SK-N-SH (cell line): ENCODE results near the gene BRIX1. TPM values are rescaled to one million over a fixed set of nuclear protein-coding genes. Genes with fewer than 3 reads are reported as not detected.

Source experiments
- CTCF ChIA-PET: fragments of 300-600, 350-600 bp; formaldehyde crosslinking; extraction: SDS; loops from one replicate; lab custom pipeline; 2021; lab: Yijun Ruan, JAX
- POLR2A ChIA-PET: fragments of 350-600 bp; sonication (Branson Sonifier 250); formaldehyde crosslinking; extraction: SDS; loops from one replicate; lab custom pipeline; 2020; ENCODE audit warnings: antibody characterized with exemption, inconsistent platforms; lab: Yijun Ruan, JAX
- DNase-seq: peaks from one replicate; pipeline ENCODE4 v3.0.0; 2012
- H2AFZ ChIP-seq: fragments of 200-600 bp; sonication (generic); 2 replicates; pipeline ENCODE4 v1.8.1; 2016; ENCODE audit warnings: antibody characterized with exemption, mild to moderate bottlenecking, low read depth
- H3F3A ChIP-seq: fragments of 200-600 bp; sonication (generic); replicated peaks from 2 replicates; pipeline ENCODE3; 2016; ENCODE audit warnings: antibody characterized with exemption, mild to moderate bottlenecking; ENCODE audit not compliant: insufficient read depth
- H3K27ac ChIP-seq, 2 experiments: fragments of 200-500 bp in 1 of 2; fragments of 200-600 bp in 1 of 2; sonication (Bioruptor generic) in 1 of 2; sonication (generic), shearing (Covaris generic) in 1 of 2; 2 replicates each; pipeline versions ENCODE4 v1.5.1 to v1.6.1; 2014 to 2016; ENCODE audit warnings: low read depth in 2 of 2, inconsistent platforms in 1 of 2, low read length in 1 of 2, mild to moderate bottlenecking in 1 of 2, mixed read lengths in 1 of 2
- H3K27me3 ChIP-seq: fragments of 200-600 bp; sonication (generic), shearing (Covaris generic); 2 replicates; pipeline ENCODE4 v1.6.1; 2016; ENCODE audit warnings: mixed run types; ENCODE audit not compliant: insufficient read depth
- H3K36me3 ChIP-seq, 2 experiments: fragments of 200-500 bp in 1 of 2; fragments of 200-600 bp in 1 of 2; sonication (Bioruptor generic) in 1 of 2; sonication (generic) in 1 of 2; replicated peaks in 1 of 2; 2 replicates each; pipeline versions ENCODE3 to v1.5.1; 2014 to 2016; ENCODE audit warnings: low read length in 1 of 2, mild to moderate bottlenecking in 1 of 2; ENCODE audit not compliant: insufficient read depth in 2 of 2, control insufficient read depth in 1 of 2
- H3K4me1 ChIP-seq, 2 experiments: fragments of 200-500 bp in 1 of 2; fragments of 200-600 bp in 1 of 2; sonication (Bioruptor generic) in 1 of 2; sonication (generic), shearing (Covaris generic) in 1 of 2; 2 replicates each; pipeline versions ENCODE4 v1.5.1 to v1.6.1; 2014 to 2016; ENCODE audit warnings: low read depth in 1 of 2, low read length in 1 of 2, mixed run types in 1 of 2; ENCODE audit not compliant: insufficient read depth in 2 of 2, control insufficient read depth in 1 of 2
- H3K4me2 ChIP-seq: fragments of 200-600 bp; sonication (generic), shearing (Covaris generic); 2 replicates; pipeline ENCODE4 v1.6.1; 2017; ENCODE audit warnings: mixed run types
- H3K4me3 ChIP-seq, 2 experiments: fragments of 200-500 bp in 1 of 2; fragments of 200-600 bp in 1 of 2; sonication (Bioruptor generic) in 1 of 2; sonication (generic), shearing (Covaris generic) in 1 of 2; 2 replicates each; pipeline versions ENCODE4 v1.5.1 to v1.8.1; 2014 to 2016; ENCODE audit warnings: low read depth in 2 of 2, inconsistent platforms in 1 of 2, low read length in 1 of 2, mild to moderate bottlenecking in 1 of 2, mixed read lengths in 1 of 2, moderate library complexity in 1 of 2
- H3K79me2 ChIP-seq: fragments of 200-600 bp; sonication (generic); 2 replicates; pipeline ENCODE4 v1.8.1; 2017; ENCODE audit warnings: mild to moderate bottlenecking; ENCODE audit not compliant: insufficient read depth
- H3K9ac ChIP-seq: fragments of 200-600 bp; sonication (generic); 2 replicates; pipeline ENCODE4 v1.6.1; 2017; ENCODE audit warnings: mixed run types
- H3K9me2 ChIP-seq: fragments of 200-600 bp; sonication (generic); 2 replicates; pipeline ENCODE4 v1.6.1; 2017; ENCODE audit warnings: mixed run types
- H3K9me3 ChIP-seq: fragments of 200-600 bp; sonication (generic); 2 replicates; pipeline ENCODE4 v1.6.1; 2017; ENCODE audit warnings: mixed run types, mild to moderate bottlenecking, moderate library complexity
- H4K20me1 ChIP-seq: fragments of 200-600 bp; sonication (generic); 2 replicates; pipeline ENCODE4 v1.6.1; 2017; ENCODE audit warnings: mild to moderate bottlenecking, mixed run types; ENCODE audit not compliant: insufficient read depth
- CHD2 ChIP-seq: fragments of 150-350 bp; IDR thresholded peaks from 2 replicates; pipeline ENCODE4 v1.6.1; 2018; ENCODE audit warnings: low read length; ENCODE audit not compliant: partially characterized antibody
- CTCF ChIP-seq: fragments of 200-600 bp; sonication (generic); IDR thresholded peaks from 2 replicates; pipeline ENCODE4 v1.6.1; 2017; ENCODE audit warnings: antibody characterized with exemption, mild to moderate bottlenecking, moderate library complexity
- ELF1 ChIP-seq: IDR thresholded peaks from 2 replicates; pipeline ENCODE4 v1.4.0; 2012
- MEF2A ChIP-seq: IDR thresholded peaks from 2 replicates; pipeline ENCODE4 v1.4.0; 2012; ENCODE audit warnings: low read depth, borderline replicate concordance
- REST ChIP-seq: IDR thresholded peaks from 2 replicates; pipeline ENCODE4 v1.6.1; 2012; ENCODE audit warnings: mild to moderate bottlenecking, low read depth, low read length, moderate library complexity
- SIN3A ChIP-seq: IDR thresholded peaks from 2 replicates; pipeline ENCODE4 v1.6.1; 2012; ENCODE audit warnings: low read depth, mild to moderate bottlenecking, low read length, moderate library complexity, borderline replicate concordance
- TCF12 ChIP-seq: IDR thresholded peaks from 2 replicates; pipeline ENCODE4 v1.4.0; 2012
- WGBS: methylation state at CpG from one replicate; pipeline ENCODE4 v1.1.6; 2017; ENCODE audit warnings: low lambda C conversion rate; 5-methylcytosine and 5-hydroxymethylcytosine counted together
- polyA plus RNA-seq, 3 experiments: library from polyadenylated mRNA; depleted of rRNA; stranded (reverse); fragments of >200 nt; gene quantifications; 2 replicates each; pipeline ENCODE4 v1.2.3, GENCODE V29; 2012
- TF ChIP-seq, protein P1 (sequence below): IDR thresholded peaks from 2 replicates; pipeline ENCODE4; 2012
- TF ChIP-seq, protein P2 (sequence below): fragments of 150-350 bp; IDR thresholded peaks from 2 replicates; pipeline ENCODE4 v1.6.1; 2017; ENCODE audit warnings: antibody characterized with exemption, low read length, low read depth, borderline replicate concordance

BRIX1 gene
- polyA plus RNA-seq, 1 of the 3 experiments (the other 2 are of a cell fraction) = 18.4 TPM

DNA sequence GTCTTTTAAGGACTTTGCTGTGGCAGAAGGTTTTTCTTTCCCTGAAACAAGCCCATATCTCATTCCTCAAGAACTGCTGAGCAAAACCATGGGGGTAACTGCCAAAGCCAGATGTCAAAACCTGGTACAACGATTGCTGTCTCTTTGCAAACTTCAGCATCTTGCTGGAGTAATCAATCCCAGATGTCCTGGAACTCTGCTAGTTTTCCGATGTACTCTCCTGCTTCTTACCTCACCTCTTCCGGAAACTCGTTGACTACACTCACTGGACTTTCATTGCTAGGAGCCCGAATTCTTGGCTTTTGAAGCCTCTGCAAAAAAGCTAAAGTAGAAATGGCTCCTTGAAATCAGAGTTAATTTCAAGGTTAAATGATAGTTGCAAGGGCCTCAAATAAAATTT, 23.5 kb upstream of the BRIX1 start (continued):
- TF ChIP-seq REST (no peak), SIN3A (0 out of 2 replicates have a peak, but pooled peaks have one; percentile 23), ELF1 (no peak), MEF2A (no peak), TCF12 (peak; percentile 97), CTCF (no peak), CHD2 (no peak)
- TF ChIP-seq, protein P1, sequence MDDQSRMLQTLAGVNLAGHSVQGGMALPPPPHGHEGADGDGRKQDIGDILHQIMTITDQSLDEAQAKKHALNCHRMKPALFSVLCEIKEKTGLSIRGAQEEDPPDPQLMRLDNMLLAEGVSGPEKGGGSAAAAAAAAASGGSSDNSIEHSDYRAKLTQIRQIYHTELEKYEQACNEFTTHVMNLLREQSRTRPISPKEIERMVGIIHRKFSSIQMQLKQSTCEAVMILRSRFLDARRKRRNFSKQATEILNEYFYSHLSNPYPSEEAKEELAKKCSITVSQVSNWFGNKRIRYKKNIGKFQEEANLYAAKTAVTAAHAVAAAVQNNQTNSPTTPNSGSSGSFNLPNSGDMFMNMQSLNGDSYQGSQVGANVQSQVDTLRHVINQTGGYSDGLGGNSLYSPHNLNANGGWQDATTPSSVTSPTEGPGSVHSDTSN = peak; percentile 69
- TF ChIP-seq, all 33 proteins: peak for 6

- Histone ChIP-seq H3K9me2 (no peaks in the 10 kb centered on the region), H3K27ac (peak overlapping the region; percentile 33 to 60; a peak in 2 of 4 replicates), H3K4me3 (no peak overlapping the region), H3F3A (peaks cover 4% of the 10 kb centered on the region), H3K9me3 (no peaks in the 10 kb centered on the region), H4K20me1 (no peaks in the 10 kb centered on the region), H3K4me2 (no peak overlapping the region), H3K36me3 (no peaks in the 10 kb centered on the region), H2AFZ (peak overlapping the region; percentile 57; the same call in 1 of the 2 replicates), H3K9ac (no peak overlapping the region), H3K79me2 (no peaks in the 10 kb centered on the region), H3K27me3 (no peaks in the 10 kb centered on the region), H3K4me1 (peaks cover 0 to 4% of the 10 kb centered on the region in 2 experiments; a peak in 3 of 4 replicates)
- DNase-seq = no peak
- TF ChIP-seq, protein P2, sequence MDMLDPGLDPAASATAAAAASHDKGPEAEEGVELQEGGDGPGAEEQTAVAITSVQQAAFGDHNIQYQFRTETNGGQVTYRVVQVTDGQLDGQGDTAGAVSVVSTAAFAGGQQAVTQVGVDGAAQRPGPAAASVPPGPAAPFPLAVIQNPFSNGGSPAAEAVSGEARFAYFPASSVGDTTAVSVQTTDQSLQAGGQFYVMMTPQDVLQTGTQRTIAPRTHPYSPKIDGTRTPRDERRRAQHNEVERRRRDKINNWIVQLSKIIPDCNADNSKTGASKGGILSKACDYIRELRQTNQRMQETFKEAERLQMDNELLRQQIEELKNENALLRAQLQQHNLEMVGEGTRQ = no peak
- TF ChIP-seq CTCF = no peak
- WGBS = 79% methylated on average over 6 of the region's 6 CpGs
- ChIA-PET CTCF (interaction anchor here (1.1 to 1.8 kb wide), 2 partner anchors 12 to 369 kb away, joined by 3 to 5 read pairs; no protein-coding TSS in a partner anchor), POLR2A (no interaction called here)
Observed at GRCh38 chr5:34892414-34892813, 23.1 kb upstream of the BRIX1 start.
